HuH-7 (cell line): ENCODE measurements around the gene CDK5RAP2.
"Not testable (repeated sequence)": the region's sequence is repeated elsewhere in the genome, so short reads cannot be mapped to it uniquely, and the experiment has no call there.

Experiments
- DNase-seq: peaks from one replicate; pipeline ENCODE4 v3.0.0; 2011; ENCODE audit warnings: low spot score

The CDK5RAP2 gene

GRCh38 chr9:120587328-120587727 is 7.4 kb upstream of the CDK5RAP2 start:
- DNase-seq: no peak

GRCh38 chr9:120583958-120584369 is 4.0 kb upstream of the CDK5RAP2 start:
- DNase-seq: peak; percentile 42

GRCh38 chr9:120579139-120580050 is 572 bp downstream of the CDK5RAP2 start:
- peak; percentile 28 for DNase-seq

GRCh38 chr9:120574473-120574872 is 5.5 kb downstream of the CDK5RAP2 start:
- no peak for DNase-seq

- no peak for DNase-seq
Measured at GRCh38 chr9:120572472-120572871, 7.5 kb downstream of the CDK5RAP2 start.

- peak; percentile 63 for DNase-seq
Measured at GRCh38 chr9:120571443-120572257, 8.3 kb downstream of the CDK5RAP2 start.

GRCh38 chr9:120570296-120570695 is 9.7 kb downstream of the CDK5RAP2 start:
- DNase-seq: no peak

- no peak for DNase-seq
Measured at GRCh38 chr9:120569556-120569955, 10.4 kb downstream of the CDK5RAP2 start.

- DNase-seq: no peak
Measured at GRCh38 chr9:120568816-120569215, 11.2 kb downstream of the CDK5RAP2 start.

GRCh38 chr9:120567874-120568273 is 12.1 kb downstream of the CDK5RAP2 start:
- no peak for DNase-seq

GRCh38 chr9:120567081-120567480 is 12.9 kb downstream of the CDK5RAP2 start:
- no peak for DNase-seq

- no peak for DNase-seq
Measured at GRCh38 chr9:120564589-120564988, 15.4 kb downstream of the CDK5RAP2 start.

- no peak for DNase-seq
Measured at GRCh38 chr9:120562861-120563443, 17.0 kb downstream of the CDK5RAP2 start.

- no peak for DNase-seq
Measured at GRCh38 chr9:120561709-120562108, 18.3 kb downstream of the CDK5RAP2 start.

GRCh38 chr9:120559546-120559945 is 20.4 kb downstream of the CDK5RAP2 start:
- DNase-seq: no peak

GRCh38 chr9:120558454-120558853 is 21.5 kb downstream of the CDK5RAP2 start:
- DNase-seq: no peak

- no peak for DNase-seq
Measured at GRCh38 chr9:120557205-120557604, 22.8 kb downstream of the CDK5RAP2 start.

- no peak for DNase-seq
Measured at GRCh38 chr9:120556775-120557174, 23.2 kb downstream of the CDK5RAP2 start.

GRCh38 chr9:120555839-120556238 is 24.1 kb downstream of the CDK5RAP2 start:
- DNase-seq: no peak

- DNase-seq: not testable (repeated sequence)
Measured at GRCh38 chr9:120552210-120552704, 27.7 kb downstream of the CDK5RAP2 start.

GRCh38 chr9:120545701-120546550 is 34.0 kb downstream of the CDK5RAP2 start:
- no peak for DNase-seq
